Tongue (tissue), 2 donors: ENCODE measurements around the gene ARID4A. TPM values are rescaled to one million over a fixed set of nuclear protein-coding genes. Genes with fewer than 3 reads are reported as not detected.
"Not testable (repeated sequence)": the region's sequence is repeated elsewhere in the genome, so short reads cannot be mapped to it uniquely, and the experiment has no call there.

Experiments
- DNase-seq: peaks from one replicate; pipeline ENCODE4 v3.0.0-alpha.2; 2015
- total RNA-seq: library from RNA; depleted of rRNA; stranded (reverse); fragments of >200 nt; gene quantifications from one replicate; pipeline ENCODE4 v1.2.3, GENCODE V29; 2014

Gene ARID4A
- 24.6 TPM for total RNA-seq

GRCh38 chr14:58298477-58299400 is at the start of gene ARID4A:
Gene ARID4A, plus strand, starts transcription at chr14:58298555. Its CDS starts 1,300 bp downstream, at chr14:58299855.
- DNase-seq = no peak

- DNase-seq = no peak
Observed at GRCh38 chr14:58249611-58250010, 48.7 kb upstream of the ARID4A start.

- no peak for DNase-seq
Observed at GRCh38 chr14:58258156-58258555, 40.2 kb upstream of the ARID4A start.

- DNase-seq = not testable (repeated sequence)
Observed at GRCh38 chr14:58262005-58262404, 36.4 kb upstream of the ARID4A start.

GRCh38 chr14:58265401-58265800 is 33.0 kb upstream of the ARID4A start:
- no peak for DNase-seq

- DNase-seq = no peak
Observed at GRCh38 chr14:58270628-58271027, 27.7 kb upstream of the ARID4A start.

GRCh38 chr14:58272588-58273372 is 25.6 kb upstream of the ARID4A start:
- no peak for DNase-seq

GRCh38 chr14:58274881-58275280 is 23.5 kb upstream of the ARID4A start:
- no peak for DNase-seq

- no peak for DNase-seq
Observed at GRCh38 chr14:58275527-58276190, 22.7 kb upstream of the ARID4A start.

- no peak for DNase-seq
Observed at GRCh38 chr14:58276208-58276607, 22.1 kb upstream of the ARID4A start.

GRCh38 chr14:58278177-58278576 is 20.2 kb upstream of the ARID4A start:
- DNase-seq = no peak

GRCh38 chr14:58280954-58281787 is 17.2 kb upstream of the ARID4A start:
- DNase-seq = peak; percentile 67

- DNase-seq = no peak
Observed at GRCh38 chr14:58281969-58282368, 16.4 kb upstream of the ARID4A start.

GRCh38 chr14:58282925-58283593 is 15.3 kb upstream of the ARID4A start:
- no peak for DNase-seq

GRCh38 chr14:58283730-58284129 is 14.6 kb upstream of the ARID4A start:
- DNase-seq = no peak

- no peak for DNase-seq
Observed at GRCh38 chr14:58285132-58285531, 13.2 kb upstream of the ARID4A start.

GRCh38 chr14:58287607-58288042 is 10.7 kb upstream of the ARID4A start:
- DNase-seq = no peak

GRCh38 chr14:58288106-58288792 is 10.1 kb upstream of the ARID4A start:
- DNase-seq = no peak

- DNase-seq = no peak
Observed at GRCh38 chr14:58291646-58292045, 6.7 kb upstream of the ARID4A start.

- no peak for DNase-seq
Observed at GRCh38 chr14:58292187-58292586, 6.2 kb upstream of the ARID4A start.
